GM21737 (cell line): ENCODE data around the gene CGB8.
"Not testable (repeated sequence)": the region's sequence is repeated elsewhere in the genome, so short reads cannot be mapped to it uniquely, and the experiment has no call there.

Source experiments
- ATAC-seq: cut with Tn5 transposase; IDR thresholded peaks from one replicate; pipeline ENCODE4 v1.9.1; 2021; ENCODE audit warnings: mild to moderate bottlenecking, moderate library complexity; ENCODE audit not compliant: unreplicated experiment

CGB8 gene

GRCh38 chr19:49065905-49066512, 17.1 kb upstream of the CGB8 start:
- no peak for ATAC-seq

DNA sequence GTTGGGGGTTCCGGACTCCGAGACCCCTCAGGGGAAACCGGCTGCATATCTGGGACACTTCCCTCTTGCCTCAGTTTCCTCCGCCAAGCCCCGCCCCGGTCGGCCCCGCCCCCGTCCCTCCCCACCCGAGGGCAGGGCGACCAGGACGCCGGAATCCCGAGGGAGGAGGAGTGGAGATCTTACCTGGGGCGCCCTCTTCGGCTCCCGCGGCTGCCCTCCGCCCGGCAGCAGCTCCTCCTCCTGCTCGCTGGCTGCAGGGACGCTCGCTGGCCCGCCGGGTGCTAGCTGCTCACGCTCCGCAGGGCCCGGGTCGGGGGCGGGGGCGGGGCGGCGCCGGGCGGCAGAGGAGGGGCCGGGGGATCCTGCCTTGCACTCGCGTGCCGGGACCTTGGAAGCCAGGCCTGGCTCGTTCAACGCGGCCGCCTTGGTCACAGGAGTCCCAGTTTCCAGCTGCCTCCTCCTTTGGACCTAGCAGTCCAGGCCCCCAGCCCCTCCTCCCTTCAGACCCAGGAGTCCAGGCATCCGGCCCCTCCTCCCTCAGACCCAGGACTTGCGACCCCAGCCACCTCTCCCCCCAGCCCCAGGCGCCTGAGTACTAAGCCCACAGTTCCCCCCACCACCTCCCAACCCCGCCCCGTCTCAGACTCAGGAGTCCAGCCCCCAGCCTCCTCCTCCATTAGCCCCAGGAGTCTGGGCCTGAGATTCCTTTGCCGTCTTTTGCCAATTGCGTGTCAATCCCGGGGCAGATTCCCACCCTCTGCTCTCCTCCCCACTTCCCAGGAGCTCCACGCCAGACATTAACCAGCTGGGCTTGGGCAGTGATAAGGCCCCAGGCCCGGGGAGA, 16.1 kb upstream of the CGB8 start, which contains the start of gene NTF4:
NTF4 (minus strand) TSS at position 51 of the 844 bp plus-strand sequence. CDS start 2,821 bp downstream, outside the sequence.
- ATAC-seq: no peak

GRCh38 chr19:49064029-49064629, 15.2 kb upstream of the CGB8 start:
- ATAC-seq: no peak

GRCh38 chr19:49061445-49061844, 12.5 kb upstream of the CGB8 start:
- no peak for ATAC-seq

DNA sequence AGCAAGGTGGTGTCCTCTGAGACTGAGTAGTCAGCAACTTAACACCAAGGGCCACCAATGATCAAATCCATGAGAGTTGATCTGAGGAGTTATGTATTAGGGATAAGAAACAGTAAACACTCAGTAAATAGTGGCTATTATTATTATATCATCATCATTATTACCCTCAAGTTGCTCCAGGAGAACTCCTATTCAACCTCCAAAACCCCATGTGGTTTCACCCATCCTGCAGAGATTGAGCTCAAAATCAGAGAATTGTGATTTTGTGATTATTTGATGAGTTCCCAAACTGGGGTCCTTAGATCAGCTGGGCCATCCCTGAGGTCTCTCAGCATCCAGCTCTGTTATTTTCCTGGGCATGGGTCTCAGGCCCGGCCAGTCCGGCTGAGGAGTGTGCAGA, 12.1 kb upstream of the CGB8 start:
- no peak for ATAC-seq

DNA sequence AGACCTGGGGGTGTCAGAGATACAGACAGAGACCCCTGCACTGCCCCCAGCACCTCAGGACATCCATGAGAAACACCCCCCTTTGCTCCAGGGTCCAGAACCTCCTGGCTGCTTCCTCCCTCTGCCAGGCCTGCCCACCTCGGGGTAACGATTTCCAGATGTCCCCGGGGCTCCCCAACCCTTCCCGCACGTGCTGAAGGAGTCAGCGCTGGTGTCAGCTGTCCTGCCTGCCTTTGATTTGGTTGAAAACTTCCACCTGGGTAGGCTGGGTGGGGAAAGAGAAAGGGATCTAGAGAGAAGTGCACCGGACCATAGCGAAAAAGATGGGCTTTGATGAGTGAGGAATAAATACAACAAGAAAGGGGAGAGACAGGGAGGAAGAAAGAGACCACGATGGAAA, 10.1 kb upstream of the CGB8 start:
- no peak for ATAC-seq

GRCh38 chr19:49058562-49058961, 9.7 kb upstream of the CGB8 start:
- ATAC-seq: no peak

- ATAC-seq: no peak
These were observed 8.8 kb upstream of the CGB8 start, which contains the start of gene CGB7 for GRCh38 chr19:49057636-49058234. CGB7 (minus strand) TSS chr19:49057749; CDS start chr19:49055375, 2,374 bp downstream.

- not testable (repeated sequence) for ATAC-seq
These were observed 8.1 kb upstream of the CGB8 start for GRCh38 chr19:49056902-49057596.

DNA sequence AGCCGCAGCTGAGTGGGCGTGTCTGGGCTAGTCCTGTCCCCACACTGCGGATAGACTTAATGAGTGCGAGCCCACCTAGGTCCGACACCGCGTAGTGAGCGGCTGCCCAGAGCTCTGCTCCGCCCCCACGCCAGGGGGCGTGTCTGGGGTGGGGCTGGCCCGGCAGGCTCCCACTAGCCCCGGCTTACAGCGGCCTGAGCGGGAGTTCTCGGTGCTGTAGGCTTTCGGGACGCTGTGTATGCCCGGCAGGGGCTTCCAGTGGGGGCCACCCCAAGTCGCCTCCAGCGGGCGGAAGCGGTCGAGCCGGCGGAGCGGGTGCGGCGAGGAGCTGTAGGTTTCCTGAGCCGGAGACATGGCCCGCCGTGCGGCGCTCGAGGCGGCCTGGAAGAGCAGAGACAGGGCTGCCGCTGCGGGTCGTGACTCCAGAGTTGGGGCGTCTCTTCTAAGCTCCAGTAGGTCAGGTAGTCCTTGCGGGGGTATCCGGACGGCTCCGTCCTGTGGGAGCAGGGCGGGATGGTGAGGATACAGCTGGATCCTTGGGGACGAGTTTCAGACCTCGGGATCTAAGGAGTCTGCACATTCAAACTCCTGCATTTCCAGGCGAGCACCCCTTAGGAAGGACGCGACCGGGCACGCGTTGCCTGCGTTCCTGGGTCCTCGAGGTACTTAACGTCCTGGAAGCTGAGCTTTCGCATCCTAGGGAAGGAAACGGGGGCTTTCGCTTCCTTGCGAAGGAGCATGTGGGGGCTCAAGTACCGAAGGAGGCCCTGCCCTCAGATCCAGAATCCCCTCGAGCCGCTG, 7.4 kb upstream of the CGB8 start:
- no peak for ATAC-seq

- not testable (repeated sequence) for ATAC-seq
These were observed 1.6 kb upstream of the CGB8 start for GRCh38 chr19:49050376-49051033.

DNA sequence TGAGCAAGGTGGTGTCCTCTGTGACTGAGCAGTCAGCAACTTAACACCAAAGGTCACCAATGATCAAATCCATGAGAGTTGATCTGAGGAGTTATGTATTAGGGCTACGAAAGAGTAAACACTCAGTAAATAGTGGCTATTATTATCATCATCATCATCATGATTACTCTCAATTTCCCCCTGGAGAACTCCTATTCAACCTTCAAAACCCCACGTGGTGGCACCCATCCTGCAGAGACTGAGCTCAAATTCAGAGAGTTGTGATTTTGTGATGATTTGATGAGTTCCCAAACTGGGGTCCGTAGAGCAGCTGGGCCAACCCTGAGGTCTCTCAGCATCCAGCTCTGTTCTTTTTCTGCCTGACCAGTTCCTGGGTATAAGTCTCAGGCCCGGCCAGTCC, 923 bp upstream of the CGB8 start:
- ATAC-seq: not testable (repeated sequence)

DNA sequence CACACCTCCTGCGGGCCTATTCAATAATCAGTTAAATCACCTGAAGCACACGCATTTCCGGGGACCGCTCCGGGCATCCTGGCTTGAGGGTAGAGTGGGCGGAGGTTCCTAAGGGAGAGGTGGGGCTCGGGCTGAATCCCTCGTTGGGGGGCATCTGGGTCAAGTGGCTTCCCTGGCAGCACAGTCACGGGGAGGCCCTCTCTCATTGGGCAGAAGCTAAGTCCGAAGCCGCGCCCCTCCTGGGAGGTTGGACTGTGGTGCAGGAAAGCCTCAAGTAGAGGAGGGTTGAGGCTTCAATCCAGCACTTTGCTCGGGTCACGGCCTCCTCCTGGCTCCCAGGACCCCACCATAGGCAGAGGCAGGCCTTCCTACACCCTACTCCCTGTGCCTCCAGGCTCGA, 5.4 kb downstream of the CGB8 start, which contains the start of gene CGB5:
CGB5 (plus strand) TSS at position 301 of the 400 bp plus-strand sequence. CDS start 362 bp downstream, outside the sequence.
- ATAC-seq: not testable (repeated sequence)

DNA sequence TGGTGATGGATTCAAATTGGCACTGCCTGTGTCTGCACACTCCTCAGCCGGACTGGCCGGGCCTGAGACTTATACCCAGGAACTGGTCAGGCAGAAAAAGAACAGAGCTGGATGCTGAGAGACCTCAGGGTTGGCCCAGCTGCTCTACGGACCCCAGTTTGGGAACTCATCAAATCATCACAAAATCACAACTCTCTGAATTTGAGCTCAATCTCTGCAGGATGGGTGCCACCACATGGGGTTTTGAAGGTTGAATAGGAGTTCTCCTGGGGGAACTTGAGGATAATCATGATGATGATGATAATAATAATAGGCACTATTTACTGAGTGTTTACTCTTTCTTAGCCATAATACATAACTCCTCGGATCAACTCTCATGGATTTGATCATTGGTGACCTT, 6.2 kb downstream of the CGB8 start:
- not testable (repeated sequence) for ATAC-seq

DNA sequence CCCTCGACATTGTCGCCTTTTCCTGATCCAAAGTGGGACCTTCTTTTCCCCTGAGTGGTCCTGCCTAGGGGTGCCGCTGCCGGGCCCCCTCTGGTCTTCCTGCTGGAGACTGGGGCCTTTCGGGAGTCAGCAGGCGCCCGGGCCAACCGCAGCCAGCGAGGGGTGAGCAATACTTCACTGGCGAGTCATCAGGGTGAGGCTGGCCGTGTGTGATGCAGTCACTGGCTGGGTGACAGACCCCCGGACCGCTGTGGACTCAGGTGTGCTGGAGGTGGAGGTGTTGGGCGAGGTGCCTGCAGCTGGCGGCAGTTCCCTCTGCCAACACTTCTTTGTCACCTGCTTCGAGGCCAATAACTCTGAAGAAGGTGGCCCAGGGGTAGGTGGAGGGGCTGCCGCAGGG, 6.7 kb downstream of the CGB8 start:
- ATAC-seq: no peak

DNA sequence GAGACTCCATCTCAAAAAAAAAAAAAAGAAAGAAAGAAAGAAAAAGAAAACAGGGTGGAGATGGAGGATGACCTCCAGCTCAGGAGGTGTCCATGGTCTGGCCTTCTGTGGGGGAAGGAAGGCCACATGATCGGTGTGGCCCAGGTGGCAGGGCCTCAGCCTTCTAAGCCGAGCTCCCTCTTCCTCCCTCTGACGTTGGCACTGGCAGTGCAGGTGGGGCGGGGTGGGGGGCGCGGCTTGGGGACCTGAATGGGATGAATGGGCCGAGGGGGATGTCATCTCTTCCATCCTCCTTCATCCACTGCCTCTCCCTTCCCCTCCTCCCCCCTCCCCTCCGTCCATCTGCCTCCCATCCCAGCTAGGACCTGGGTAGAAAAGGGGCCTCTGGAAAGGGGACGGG, 9.2 kb downstream of the CGB8 start:
- not testable (repeated sequence) for ATAC-seq

DNA sequence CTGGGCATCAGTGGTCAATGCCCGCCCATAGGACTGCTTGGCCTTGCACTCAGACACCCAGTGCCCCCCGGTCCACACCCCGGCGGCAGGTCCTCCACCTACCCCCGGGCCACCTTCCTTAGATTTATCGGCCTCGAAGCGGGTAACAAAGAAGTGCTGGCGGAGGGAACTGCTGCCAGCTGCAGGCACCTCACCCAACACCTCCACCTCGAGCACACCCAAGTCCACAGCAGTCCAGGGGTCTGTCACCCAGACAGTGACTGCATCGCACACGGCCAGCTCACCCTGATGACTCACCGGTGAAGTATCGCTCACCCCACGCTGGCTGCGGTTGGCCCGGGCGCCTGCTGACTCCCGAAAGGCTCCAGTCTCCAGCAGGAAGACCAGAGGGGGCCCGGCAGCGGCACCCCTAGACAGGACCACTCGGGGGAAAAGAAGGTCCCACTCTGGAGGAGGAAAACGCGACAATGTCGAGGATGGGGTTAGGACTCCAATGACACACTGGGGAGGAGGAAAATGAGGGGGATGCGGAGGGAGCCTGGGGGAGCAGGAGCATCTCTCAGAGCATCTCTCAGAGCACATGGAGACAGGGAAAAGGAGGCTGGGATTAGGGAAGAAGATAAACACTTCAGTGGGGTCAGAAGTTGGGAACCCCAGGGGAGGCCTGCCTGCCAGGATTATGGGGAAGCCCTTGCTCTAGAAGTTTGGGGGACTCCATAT, 10.2 kb downstream of the CGB8 start:
- ATAC-seq: not testable (repeated sequence)

DNA sequence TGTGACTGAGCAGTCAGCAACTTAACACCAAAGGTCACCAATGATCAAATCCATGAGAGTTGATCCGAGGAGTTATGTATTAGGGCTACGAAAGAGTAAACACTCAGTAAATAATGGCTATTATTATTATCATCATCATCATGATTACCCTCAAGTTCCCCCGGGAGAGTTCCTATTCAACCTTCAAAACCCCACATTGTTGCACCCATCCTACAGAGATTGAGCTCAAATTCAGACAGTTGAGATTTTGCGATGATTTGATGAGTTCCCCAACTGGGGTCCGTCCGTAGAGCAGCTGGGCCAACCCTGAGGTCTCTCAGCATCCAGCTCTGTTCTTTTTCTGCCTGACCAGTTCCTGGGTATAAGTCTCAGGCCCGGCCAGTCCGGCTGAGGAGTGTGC, 10.8 kb downstream of the CGB8 start:
- ATAC-seq: not testable (repeated sequence)

DNA sequence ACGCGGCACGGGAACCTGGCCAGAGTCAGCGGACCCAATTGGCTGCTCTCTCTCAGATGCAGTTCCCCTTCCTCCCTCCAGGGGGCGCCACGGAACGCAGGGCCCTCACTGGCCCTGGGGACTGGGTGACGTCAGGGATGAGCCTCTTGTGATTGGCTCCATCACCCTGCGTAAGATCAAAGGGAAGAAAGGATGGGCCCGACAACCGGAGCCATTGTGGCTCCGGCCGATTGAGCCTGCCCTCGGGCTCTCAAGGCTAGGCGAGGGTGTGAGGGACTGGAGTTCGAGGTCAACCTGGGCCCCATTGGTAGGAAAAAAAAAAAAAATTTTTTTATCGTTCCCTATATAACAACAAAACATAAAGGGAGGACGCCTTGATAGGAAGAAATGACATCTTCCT, 12.1 kb downstream of the CGB8 start, which contains the start of gene CGB1:
CGB1 (minus strand) TSS at position 81 of the 400 bp plus-strand sequence. CDS start 184 bp downstream, outside the sequence.
- ATAC-seq: not testable (repeated sequence)
